Stimulated activated CD4-positive, alpha-beta T cell treated with anti-CD3 and anti-CD28 coated beads, TNF-alpha, amount 100 ng/mL, for 48 hours (primary cell): ENCODE measurements around the gene ITGB3.

ENCODE experiments used
- DNase-seq, 3 donors: peaks; one replicate each; pipeline ENCODE4 v3.0.0-alpha.2; 2020; ENCODE audit warnings: low read depth in 3 of 3

ITGB3 gene

DNA sequence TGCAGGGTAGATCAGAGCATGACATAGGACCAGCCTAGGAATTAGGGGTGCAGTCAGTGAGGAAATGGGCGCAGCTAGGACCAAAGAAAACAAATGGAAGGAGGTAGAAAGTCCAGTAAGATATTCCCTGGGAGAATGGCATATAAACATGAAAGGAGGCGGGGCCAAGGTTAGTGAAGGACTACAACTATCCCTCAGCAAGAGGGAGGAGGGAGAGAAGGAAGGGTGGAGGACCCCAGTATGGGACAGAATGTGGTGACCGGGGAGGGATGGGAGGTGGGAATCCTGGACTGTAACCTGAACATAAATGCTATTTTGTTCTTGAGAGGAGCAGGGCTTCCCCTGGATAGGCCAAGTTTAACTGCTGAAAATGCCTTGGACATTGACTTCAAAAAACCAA lies 22.8 kb downstream of the ITGB3 start:
- DNase-seq: no peak

DNA sequence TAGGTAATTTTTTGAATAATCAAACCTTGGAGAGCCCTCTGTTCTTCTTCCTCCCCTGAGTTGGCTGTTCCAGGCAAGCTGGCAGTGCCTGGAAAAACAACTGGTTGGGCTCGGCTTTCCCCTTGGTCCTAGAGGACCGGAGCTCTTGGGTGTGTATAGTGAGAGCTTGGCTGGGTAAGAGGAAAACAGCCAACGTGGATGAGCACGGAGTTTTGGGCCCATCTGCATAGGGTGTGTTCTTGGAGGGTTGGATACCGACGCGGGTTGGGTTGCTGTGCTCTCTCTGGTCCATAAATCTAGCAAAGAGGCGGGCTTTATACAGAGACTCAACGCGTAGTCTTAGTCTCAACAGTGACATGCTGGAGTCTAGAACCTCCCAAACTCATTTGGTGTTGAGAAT lies 23.2 kb downstream of the ITGB3 start:
- DNase-seq: no peak

DNA sequence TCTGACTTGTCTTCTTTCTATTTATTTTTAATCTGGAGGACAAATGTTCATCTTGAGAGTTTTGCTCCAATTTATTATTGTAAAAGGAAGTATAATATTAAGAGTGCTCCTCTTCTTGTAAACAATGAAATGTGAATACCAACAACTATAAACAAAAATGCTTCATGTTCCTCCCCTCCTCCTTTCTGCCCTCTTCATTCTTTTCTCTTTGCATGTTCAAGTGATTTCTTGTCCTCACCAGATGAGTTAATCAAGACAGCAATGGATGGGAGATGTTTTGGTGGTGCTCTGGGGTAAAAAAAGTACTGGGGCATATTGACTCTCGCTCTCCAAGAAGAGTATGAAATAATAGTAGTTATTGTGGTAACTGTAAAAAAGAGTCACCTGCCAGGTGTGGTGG lies 24.3 kb downstream of the ITGB3 start:
- no peak for DNase-seq

- no peak for DNase-seq
Measured at GRCh38 chr17:47278561-47278960, 24.9 kb downstream of the ITGB3 start.

- no peak for DNase-seq
Measured at GRCh38 chr17:47279062-47279801, 25.6 kb downstream of the ITGB3 start.

GRCh38 chr17:47280072-47280811 lies 26.6 kb downstream of the ITGB3 start:
- no peak for DNase-seq

- no peak for DNase-seq
Measured at GRCh38 chr17:47281216-47281615, 27.6 kb downstream of the ITGB3 start.

DNA sequence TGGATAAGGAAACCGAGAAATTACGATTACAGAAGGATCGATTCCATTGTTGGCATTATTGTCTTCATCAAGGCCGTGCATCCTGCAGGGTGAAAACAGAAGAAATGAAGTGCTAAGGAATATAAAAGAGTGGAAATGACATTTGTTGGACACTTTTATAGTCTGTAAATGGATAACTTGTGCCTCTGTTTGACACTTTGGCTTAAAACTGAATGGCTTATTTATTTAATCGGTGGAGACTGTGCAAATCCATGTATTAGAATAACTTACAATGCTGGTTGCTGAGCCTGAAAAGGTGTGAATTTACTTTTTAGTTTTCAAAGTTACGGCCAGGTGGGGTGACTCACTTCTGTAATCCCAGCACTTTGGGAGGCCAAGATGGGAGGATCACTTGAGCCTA lies 31.4 kb downstream of the ITGB3 start:
- DNase-seq: no peak

DNA sequence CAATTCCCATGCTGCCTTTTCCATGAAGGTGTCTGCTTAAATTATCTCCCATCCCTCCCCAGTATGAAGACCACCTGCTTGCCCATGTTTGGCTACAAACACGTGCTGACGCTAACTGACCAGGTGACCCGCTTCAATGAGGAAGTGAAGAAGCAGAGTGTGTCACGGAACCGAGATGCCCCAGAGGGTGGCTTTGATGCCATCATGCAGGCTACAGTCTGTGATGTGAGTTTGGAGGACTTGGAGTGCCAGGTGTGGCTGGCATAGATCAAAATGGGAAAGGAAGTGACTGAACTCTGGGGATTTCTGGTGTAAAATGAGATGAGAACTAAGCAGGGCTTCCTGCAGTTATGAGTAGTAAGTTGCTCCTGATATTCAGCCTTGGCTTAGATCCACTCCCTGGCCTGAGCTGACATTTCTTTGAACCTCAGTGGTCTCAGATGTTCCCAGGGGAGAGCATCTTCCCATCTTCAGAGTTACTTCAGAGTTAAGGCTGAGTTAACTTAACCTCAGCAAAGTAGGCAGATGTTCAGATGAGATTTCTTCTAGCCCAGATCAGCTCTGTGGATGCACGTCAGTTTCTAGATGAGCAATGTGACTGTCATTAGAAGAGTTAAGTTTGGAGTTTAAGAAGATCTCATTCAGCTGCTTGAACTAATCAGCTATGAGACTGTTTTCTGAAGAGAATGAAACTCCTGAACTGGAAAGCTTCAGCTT lies 32.7 kb downstream of the ITGB3 start:
- no peak for DNase-seq

DNA sequence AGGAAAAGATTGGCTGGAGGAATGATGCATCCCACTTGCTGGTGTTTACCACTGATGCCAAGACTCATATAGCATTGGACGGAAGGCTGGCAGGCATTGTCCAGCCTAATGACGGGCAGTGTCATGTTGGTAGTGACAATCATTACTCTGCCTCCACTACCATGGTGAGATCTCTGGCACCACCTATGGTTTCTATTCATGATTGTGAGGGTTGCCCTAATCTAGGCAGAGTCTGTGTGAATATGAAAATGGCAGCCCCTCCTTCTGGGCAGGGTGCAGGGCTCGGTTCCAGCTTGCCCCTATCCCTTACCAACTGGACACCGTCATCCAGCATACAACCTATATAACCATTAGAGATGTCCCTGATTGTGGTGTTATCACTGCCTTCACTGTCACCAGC lies 33.4 kb downstream of the ITGB3 start:
- DNase-seq: no peak

GRCh38 chr17:47287639-47288038 lies 34.0 kb downstream of the ITGB3 start:
- no peak for DNase-seq

- no peak for DNase-seq
Measured at GRCh38 chr17:47288531-47289116, 35.0 kb downstream of the ITGB3 start.

- DNase-seq: no peak
Measured at GRCh38 chr17:47289302-47289701, 35.7 kb downstream of the ITGB3 start.

GRCh38 chr17:47290870-47291241 lies 37.2 kb downstream of the ITGB3 start:
- DNase-seq: no peak

- no peak for DNase-seq
Measured at GRCh38 chr17:47291242-47291873, 37.7 kb downstream of the ITGB3 start.

DNA sequence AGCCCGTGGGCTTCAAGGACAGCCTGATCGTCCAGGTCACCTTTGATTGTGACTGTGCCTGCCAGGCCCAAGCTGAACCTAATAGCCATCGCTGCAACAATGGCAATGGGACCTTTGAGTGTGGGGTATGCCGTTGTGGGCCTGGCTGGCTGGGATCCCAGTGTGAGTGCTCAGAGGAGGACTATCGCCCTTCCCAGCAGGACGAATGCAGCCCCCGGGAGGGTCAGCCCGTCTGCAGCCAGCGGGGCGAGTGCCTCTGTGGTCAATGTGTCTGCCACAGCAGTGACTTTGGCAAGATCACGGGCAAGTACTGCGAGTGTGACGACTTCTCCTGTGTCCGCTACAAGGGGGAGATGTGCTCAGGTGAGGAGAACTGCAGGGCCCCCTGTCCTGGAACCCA lies 38.6 kb downstream of the ITGB3 start:
- DNase-seq: no peak

DNA sequence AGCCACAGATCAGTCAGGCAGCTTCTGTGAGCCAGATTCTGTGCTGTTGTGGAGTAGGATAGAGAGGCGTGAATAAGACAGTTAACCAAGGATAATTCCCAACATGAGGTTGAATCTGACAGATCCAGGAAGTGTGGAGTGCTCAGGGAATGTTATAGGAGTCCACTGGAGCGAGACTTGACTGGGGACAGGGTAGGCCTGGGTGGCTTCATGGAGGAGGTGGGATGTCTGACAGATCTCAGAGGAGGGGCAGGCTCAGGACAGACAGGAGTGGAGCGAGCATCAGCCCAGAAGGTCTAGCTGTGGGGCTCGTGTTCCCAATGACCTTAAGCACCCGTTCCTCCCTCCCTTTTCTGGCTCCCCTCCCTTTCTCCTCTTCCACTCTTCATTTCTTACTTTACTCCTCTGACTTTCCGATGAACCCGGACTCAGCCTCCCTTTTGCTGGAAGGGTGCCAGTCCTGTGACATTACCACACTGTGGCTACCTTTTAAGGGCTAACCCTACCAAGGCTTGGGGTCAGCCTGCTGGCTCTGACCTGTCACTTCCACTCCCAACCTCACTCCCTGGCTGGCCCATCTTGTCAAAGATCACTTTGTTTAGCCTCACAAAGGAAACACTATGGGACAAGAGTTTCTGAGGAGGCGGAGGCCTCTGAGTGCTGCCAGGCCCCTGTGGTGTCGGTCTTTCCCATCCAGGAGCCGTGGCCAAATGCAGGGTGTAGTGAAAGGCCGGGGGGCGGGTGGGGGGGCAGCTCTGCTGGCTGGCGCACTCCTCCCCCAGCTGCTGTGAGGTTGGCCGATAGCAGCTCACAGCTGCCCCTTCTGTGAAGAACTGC lies 41.6 kb downstream of the ITGB3 start:
- DNase-seq: no peak

DNA sequence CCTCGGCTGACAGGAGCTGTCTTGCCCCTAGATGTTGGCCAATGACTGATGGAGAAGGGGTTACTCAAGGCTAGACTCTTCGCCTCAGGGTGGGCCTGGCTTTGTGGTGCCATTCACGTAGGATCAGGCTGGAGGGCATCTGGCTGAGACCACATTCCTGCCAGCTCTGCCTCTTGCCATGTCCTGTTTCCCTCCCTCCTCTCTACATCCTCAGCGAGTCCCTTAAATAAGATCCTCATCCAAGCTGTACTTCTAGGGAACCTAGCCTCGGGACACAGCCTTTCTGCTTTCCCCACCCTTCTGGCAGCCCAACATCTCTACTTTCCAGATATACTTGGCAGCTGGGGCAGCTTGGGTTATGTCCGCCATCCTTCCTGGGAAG lies 42.2 kb downstream of the ITGB3 start:
- DNase-seq: no peak

GRCh38 chr17:47297661-47298400 lies 44.2 kb downstream of the ITGB3 start:
- no peak for DNase-seq

DNA sequence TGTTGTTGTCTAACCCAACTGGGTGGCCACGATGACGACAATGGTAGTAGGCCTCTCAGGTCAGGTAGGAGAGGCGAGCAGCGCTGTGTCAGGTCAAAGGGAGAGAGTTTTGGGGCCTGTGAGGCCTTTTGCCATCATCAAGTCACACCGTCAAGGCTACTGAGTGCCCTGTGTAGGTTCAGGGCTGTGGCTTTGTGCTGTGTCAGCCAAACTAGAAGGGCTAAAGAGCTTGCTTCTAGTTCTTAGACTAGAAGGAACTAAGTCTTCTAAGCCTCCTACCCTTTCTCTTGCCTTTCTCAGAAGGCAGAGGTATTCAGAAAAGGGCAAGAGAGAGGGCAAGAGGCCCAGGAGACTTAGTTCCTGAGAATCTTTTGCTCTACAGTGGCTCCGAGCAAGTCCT lies 45.1 kb downstream of the ITGB3 start:
- DNase-seq: no peak
